ENCODE data around the gene CEP112.

DNA sequence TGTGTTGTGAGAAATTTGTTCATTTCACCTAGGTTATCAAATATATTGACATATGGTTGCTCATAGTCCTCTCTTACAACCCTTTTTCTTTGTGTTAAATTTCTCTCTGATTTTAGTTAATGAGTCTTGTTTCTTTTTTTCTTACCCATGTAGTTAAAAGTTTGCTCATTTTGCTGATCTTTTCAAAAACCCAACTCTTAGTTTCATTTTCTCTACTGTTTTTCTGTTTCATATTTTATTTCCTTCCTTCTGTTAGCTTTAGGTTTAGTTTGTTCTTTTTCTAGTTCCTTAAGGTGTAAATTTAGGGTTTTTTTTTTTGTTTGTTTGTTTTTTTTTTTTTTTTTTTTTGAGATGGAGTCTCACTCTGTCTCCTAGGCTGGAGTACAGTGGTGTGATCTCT is 42.4 kb downstream of the CEP112 start:
- TF ChIP-seq EZH2 (IDR thresholded peaks at IDR 0.05; ENCODE audit: low read length, missing control alignments) = no peak
- TF ChIP-seq CTCF (conservative IDR thresholded peaks at IDR 0.05 in 1 of 2, IDR thresholded peaks at IDR 0.05 in 1 of 2; ENCODE audit: low read depth in 1 of 2, low read length in 2 of 2) = no peak

Data from fibroblast of lung (primary cell).